Neural progenitor cell (in vitro differentiated cells): ENCODE data around the gene DDIT3. TPM values are rescaled to one million over a fixed set of nuclear protein-coding genes. Genes with fewer than 3 reads are reported as not detected.

Source experiments
- DNase-seq: peaks from one replicate; pipeline ENCODE4 v3.0.0-alpha.2; 2016; ENCODE audit warnings: low spot score
- H2AFZ ChIP-seq: fragments of 200-600 bp; sonication (generic); replicated peaks from 2 replicates; pipeline ENCODE4 v1.6.1; 2016; ENCODE audit warnings: antibody characterized with exemption
- H3F3A ChIP-seq: fragments of 200-600 bp; sonication (generic); 2 replicates; pipeline ENCODE4 v1.6.1; 2016; ENCODE audit warnings: antibody characterized with exemption, low read depth
- H3K27ac ChIP-seq: fragments of 200-600 bp; sonication (generic); 2 replicates; pipeline ENCODE4 v1.5.1; 2016; ENCODE audit warnings: mild to moderate bottlenecking
- H3K27me3 ChIP-seq: fragments of 200-600 bp; sonication (generic); 2 replicates; pipeline ENCODE4 v1.6.1; 2016; ENCODE audit warnings: mild to moderate bottlenecking, moderate library complexity
- H3K36me3 ChIP-seq: fragments of 200-600 bp; sonication (generic); 2 replicates; pipeline ENCODE4 v1.5.1; 2016
- H3K4me1 ChIP-seq: fragments of 200-600 bp; sonication (generic); 2 replicates; pipeline ENCODE4 v1.6.1; 2016; ENCODE audit warnings: mixed run types
- H3K4me2 ChIP-seq: fragments of 200-600 bp; sonication (generic); 2 replicates; pipeline ENCODE4 v1.6.1; 2016
- H3K4me3 ChIP-seq: fragments of 200-600 bp; sonication (generic); 2 replicates; pipeline ENCODE4 v1.5.1; 2016
- H3K79me2 ChIP-seq: fragments of 200-600 bp; sonication (generic); 2 replicates; pipeline ENCODE4 v1.6.1; 2016; ENCODE audit warnings: low read depth
- H3K9ac ChIP-seq: fragments of 200-600 bp; sonication (generic); 2 replicates; pipeline ENCODE4 v1.6.1; 2016
- H3K9me3 ChIP-seq: fragments of 200-600 bp; sonication (generic); 2 replicates; pipeline ENCODE4 v1.5.1; 2016; ENCODE audit warnings: low read depth
- H4K20me1 ChIP-seq: fragments of 200-600 bp; sonication (generic); 2 replicates; pipeline ENCODE4 v1.6.1; 2016; ENCODE audit warnings: low read depth
- H3K27ac Mint-ChIP-seq: 3 replicates; pipeline ENCODE4 v1.8.0; 2021; ENCODE audit warnings: mixed read lengths
- H3K27me3 Mint-ChIP-seq: 2 replicates; pipeline ENCODE4 v1.8.0; 2022; ENCODE audit warnings: low read depth, mild to moderate bottlenecking, inconsistent platforms, moderate library complexity, mixed read lengths; ENCODE audit not compliant: insufficient read depth
- H3K36me3 Mint-ChIP-seq: 3 replicates; pipeline ENCODE4 v1.8.0; 2021; ENCODE audit warnings: mixed read lengths
- H3K4me1 Mint-ChIP-seq: 3 replicates; pipeline ENCODE4 v1.8.0; 2021; ENCODE audit warnings: mixed read lengths
- H3K4me3 Mint-ChIP-seq: 3 replicates; pipeline ENCODE4 v1.8.0; 2021; ENCODE audit warnings: mild to moderate bottlenecking, moderate library complexity, mixed read lengths
- H3K9me3 Mint-ChIP-seq: 3 replicates; pipeline ENCODE4 v1.8.0; 2020; ENCODE audit warnings: mixed read lengths
- EZH2 ChIP-seq: fragments of 200-600 bp; sonication (generic); IDR thresholded peaks from 2 replicates; pipeline ENCODE4 v1.6.1; 2017; ENCODE audit warnings: antibody characterized with exemption, mild to moderate bottlenecking, moderate library complexity
- EZH2phosphoT487 ChIP-seq: fragments of 200-600 bp; sonication (generic); IDR thresholded peaks from 2 replicates; pipeline ENCODE4 v1.6.1; 2017; ENCODE audit warnings: antibody characterized with exemption
- total RNA-seq: library from RNA; depleted of rRNA; stranded (reverse); fragments of >200 nt; gene quantifications from 2 replicates; pipeline ENCODE4 v1.2.3, GENCODE V29; 2015; ENCODE audit warnings: low replicate concordance
- TF ChIP-seq, protein P1 (sequence below): fragments of 200-600 bp; sonication (generic); IDR thresholded peaks from 2 replicates; pipeline ENCODE4 v1.5.1; 2017; ENCODE audit warnings: antibody characterized with exemption, mild to moderate bottlenecking

DDIT3 gene
- total RNA-seq, 1 donor from 2014 or later, result 2.3 TPM

- Mint-ChIP-seq H3K27ac (no peak overlapping the region), H3K27me3 (peaks cover 6% of the 10 kb centered on the region), H3K4me3 (no peak overlapping the region), H3K4me1 (peaks cover 6% of the 10 kb centered on the region), H3K36me3 (peaks cover 29% of the 10 kb centered on the region), H3K9me3 (no peaks in the 10 kb centered on the region)
- TF ChIP-seq, protein P1, sequence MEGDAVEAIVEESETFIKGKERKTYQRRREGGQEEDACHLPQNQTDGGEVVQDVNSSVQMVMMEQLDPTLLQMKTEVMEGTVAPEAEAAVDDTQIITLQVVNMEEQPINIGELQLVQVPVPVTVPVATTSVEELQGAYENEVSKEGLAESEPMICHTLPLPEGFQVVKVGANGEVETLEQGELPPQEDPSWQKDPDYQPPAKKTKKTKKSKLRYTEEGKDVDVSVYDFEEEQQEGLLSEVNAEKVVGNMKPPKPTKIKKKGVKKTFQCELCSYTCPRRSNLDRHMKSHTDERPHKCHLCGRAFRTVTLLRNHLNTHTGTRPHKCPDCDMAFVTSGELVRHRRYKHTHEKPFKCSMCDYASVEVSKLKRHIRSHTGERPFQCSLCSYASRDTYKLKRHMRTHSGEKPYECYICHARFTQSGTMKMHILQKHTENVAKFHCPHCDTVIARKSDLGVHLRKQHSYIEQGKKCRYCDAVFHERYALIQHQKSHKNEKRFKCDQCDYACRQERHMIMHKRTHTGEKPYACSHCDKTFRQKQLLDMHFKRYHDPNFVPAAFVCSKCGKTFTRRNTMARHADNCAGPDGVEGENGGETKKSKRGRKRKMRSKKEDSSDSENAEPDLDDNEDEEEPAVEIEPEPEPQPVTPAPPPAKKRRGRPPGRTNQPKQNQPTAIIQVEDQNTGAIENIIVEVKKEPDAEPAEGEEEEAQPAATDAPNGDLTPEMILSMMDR, result no peak
- no peak for TF ChIP-seq EZH2phosphoT487
- TF ChIP-seq EZH2, result no peak
- H3K36me3 ChIP-seq, result no peaks in the 10 kb centered on the region
- H3K27me3 ChIP-seq, result no peaks in the 10 kb centered on the region
- no peaks in the 10 kb centered on the region for H3K4me1 ChIP-seq
- H3K4me3 ChIP-seq, result no peak overlapping the region
- H3K9ac ChIP-seq, result no peak overlapping the region
- H3F3A ChIP-seq, result no peaks in the 10 kb centered on the region
- H3K9me3 ChIP-seq, result no peaks in the 10 kb centered on the region
- no peak overlapping the region for H3K4me2 ChIP-seq
- DNase-seq, result no peak
- peaks cover 28% of the 10 kb centered on the region for H4K20me1 ChIP-seq
- no peak overlapping the region for H3K27ac ChIP-seq
- no peak overlapping the region for H2AFZ ChIP-seq
- H3K79me2 ChIP-seq, result peaks cover 7% of the 10 kb centered on the region
Measured at GRCh38 chr12:57539134-57539768, 18.9 kb upstream of the DDIT3 start.

GRCh38 chr12:57536597-57536942 is 16.3 kb upstream of the DDIT3 start:
- H3K9me3 ChIP-seq, result no peaks in the 10 kb centered on the region
- H3K4me1 Mint-ChIP-seq, result peaks cover 6% of the 10 kb centered on the region
- peaks cover 5% of the 10 kb centered on the region for H3K27me3 Mint-ChIP-seq
- H3K4me3 ChIP-seq, result no peak overlapping the region
- H3K27ac ChIP-seq, result no peak overlapping the region
- no peak for DNase-seq
- H3K36me3 Mint-ChIP-seq, result peaks cover 48% of the 10 kb centered on the region
- no peak overlapping the region for H3K4me3 Mint-ChIP-seq
- TF ChIP-seq, protein P1, result no peak
- TF ChIP-seq EZH2, result no peak
- H3K79me2 ChIP-seq, result no peaks in the 10 kb centered on the region
- no peaks in the 10 kb centered on the region for H3K9me3 Mint-ChIP-seq
- no peaks in the 10 kb centered on the region for H3K27me3 ChIP-seq
- H3F3A ChIP-seq, result peaks cover 3% of the 10 kb centered on the region
- H3K9ac ChIP-seq, result no peak overlapping the region
- no peaks in the 10 kb centered on the region for H3K36me3 ChIP-seq
- no peaks in the 10 kb centered on the region for H3K4me1 ChIP-seq
- no peak overlapping the region for H3K27ac Mint-ChIP-seq
- no peak overlapping the region for H3K4me2 ChIP-seq
- no peak overlapping the region for H2AFZ ChIP-seq
- H4K20me1 ChIP-seq, result peaks cover 22% of the 10 kb centered on the region

- no peak for DNase-seq
- peaks cover 49% of the 10 kb centered on the region for H3K36me3 Mint-ChIP-seq
- H3K27me3 ChIP-seq, result no peaks in the 10 kb centered on the region
- peaks cover 2% of the 10 kb centered on the region for H3K4me1 Mint-ChIP-seq
- H3K79me2 ChIP-seq, result no peaks in the 10 kb centered on the region
- TF ChIP-seq EZH2 (no peak), EZH2phosphoT487 (no peak)
- TF ChIP-seq, protein P1, result no peak
- no peak overlapping the region for H3K4me2 ChIP-seq
- no peak overlapping the region for H3K27ac ChIP-seq
- no peak overlapping the region for H3K9ac ChIP-seq
- H2AFZ ChIP-seq, result no peak overlapping the region
- no peak overlapping the region for H3K27ac Mint-ChIP-seq
- peaks cover 18% of the 10 kb centered on the region for H4K20me1 ChIP-seq
- H3F3A ChIP-seq, result peaks cover 7% of the 10 kb centered on the region
- no peak overlapping the region for H3K4me3 Mint-ChIP-seq
- no peaks in the 10 kb centered on the region for H3K4me1 ChIP-seq
- H3K27me3 Mint-ChIP-seq, result peaks cover 5% of the 10 kb centered on the region
- no peak overlapping the region for H3K4me3 ChIP-seq
- H3K9me3 Mint-ChIP-seq, result no peaks in the 10 kb centered on the region
- no peaks in the 10 kb centered on the region for H3K36me3 ChIP-seq
- no peaks in the 10 kb centered on the region for H3K9me3 ChIP-seq
Measured at GRCh38 chr12:57535764-57536596, 15.7 kb upstream of the DDIT3 start.
